Small intestine (tissue), 7 donors: ENCODE measurements around the gene NR2F2. TPM values are rescaled to one million over a fixed set of nuclear protein-coding genes. Genes with fewer than 3 reads are reported as not detected.

Experiments
- DNase-seq, 2 donors: peaks; one replicate each; pipeline versions ENCODE4 v3.0.0 to v3.0.0-alpha.2; 2013
- FAIRE-seq: peaks from 2 replicates; lab custom pipeline; 2012; peaks lifted over from hg19 to GRCh38; lab: Jason Lieb, UNC
- H3K27ac ChIP-seq, 3 donors: one replicate each; pipeline ENCODE4 v1.5.1; 2013; ENCODE audit warnings: low read length in 2 of 3, mild to moderate bottlenecking in 2 of 3, control low read depth in 1 of 3, inconsistent platforms in 1 of 3, low read depth in 1 of 3, moderate library complexity in 1 of 3
- H3K27me3 ChIP-seq, 3 donors: one replicate each; pipeline ENCODE4 v1.6.1; 2013; ENCODE audit warnings: low read length in 3 of 3, inconsistent platforms in 1 of 3; ENCODE audit not compliant: control insufficient read depth in 3 of 3, insufficient read depth in 3 of 3
- H3K36me3 ChIP-seq, 3 donors: one replicate each; pipeline ENCODE4 v1.6.1; 2013; ENCODE audit warnings: low read length in 3 of 3, inconsistent platforms in 1 of 3, low read depth in 1 of 3, mild to moderate bottlenecking in 1 of 3, moderate library complexity in 1 of 3; ENCODE audit not compliant: control insufficient read depth in 3 of 3, insufficient read depth in 2 of 3
- H3K4me1 ChIP-seq, 3 donors: one replicate each; pipeline ENCODE4 v1.6.1; 2013; ENCODE audit warnings: low read length in 2 of 3, inconsistent platforms in 1 of 3, low read depth in 1 of 3, mild to moderate bottlenecking in 1 of 3, moderate library complexity in 1 of 3; ENCODE audit not compliant: control insufficient read depth in 3 of 3, insufficient read depth in 2 of 3
- H3K4me3 ChIP-seq, 3 donors: one replicate each; pipeline ENCODE4 v1.5.1; 2013; ENCODE audit warnings: low read length in 3 of 3, control low read depth in 1 of 3, inconsistent platforms in 1 of 3, low read depth in 1 of 3, mild to moderate bottlenecking in 1 of 3, moderate library complexity in 1 of 3
- H3K9me3 ChIP-seq, 2 donors: one replicate each; pipeline ENCODE4 v1.6.1; 2013; ENCODE audit warnings: low read depth in 1 of 2, low read length in 1 of 2; ENCODE audit not compliant: control insufficient read depth in 2 of 2, insufficient read depth in 1 of 2
- WGBS, 3 donors: extraction: QIAGEN DNeasy Blood & Tissue Kit; methylation state at CpG; one replicate each; pipeline ENCODE4 v1.1.7; 2013; 5-methylcytosine and 5-hydroxymethylcytosine counted together
- polyA plus RNA-seq, 4 donors: library from polyadenylated mRNA; stranded (reverse) in 3 of 4; unstranded in 1 of 4; fragments of 200-250 nt in 3 of 4; fragments of 120-200 nt in 1 of 4; gene quantifications; one replicate each; pipeline versions ENCODE4 v1.2.1 to v1.2.3, GENCODE V29; 2013
- donor health status: healthy with polysubstance abuse.
- donor health status: control.
- donor health status: control.
- donor health status: Bipolar disorder and iron deficiency.
- donor health status: healthy.

Gene NR2F2
- polyA plus RNA-seq, 4 donors = 3.6 to 34.1 (median 15.6) TPM

GRCh38 chr15:96309143-96309660, 21.3 kb upstream of the NR2F2 start:
- no peak for DNase-seq
- Histone ChIP-seq H3K4me1 (no peaks in the 10 kb centered on the region), H3K4me3 (no peak overlapping the region), H3K36me3 (no peaks in the 10 kb centered on the region), H3K27ac (no peak overlapping the region), H3K9me3 (no peaks in the 10 kb centered on the region), H3K27me3 (no peaks in the 10 kb centered on the region)
- WGBS, 3 donors = 56 to 75% (median 60%) methylated on average over 5 of the region's 5 CpGs
- no peak for FAIRE-seq

- FAIRE-seq = no peak
- H3K36me3 ChIP-seq = no peaks in the 10 kb centered on the region
- no peaks in the 10 kb centered on the region for H3K27me3 ChIP-seq
- no peak for DNase-seq
- no peaks in the 10 kb centered on the region for H3K9me3 ChIP-seq
- WGBS, 3 donors = 65 to 76% (median 73%) methylated on average over 5 of the region's 5 CpGs
- no peaks in the 10 kb centered on the region for H3K4me1 ChIP-seq
- no peak overlapping the region for H3K4me3 ChIP-seq
- no peak overlapping the region for H3K27ac ChIP-seq
Measured at GRCh38 chr15:96311256-96311955, 19.1 kb upstream of the NR2F2 start.

GRCh38 chr15:96311956-96312294, 18.6 kb upstream of the NR2F2 start:
- Histone ChIP-seq H3K9me3 (no peaks in the 10 kb centered on the region), H3K36me3 (no peaks in the 10 kb centered on the region), H3K4me3 (no peak overlapping the region), H3K27ac (no peak overlapping the region), H3K4me1 (no peaks in the 10 kb centered on the region), H3K27me3 (no peaks in the 10 kb centered on the region)
- DNase-seq = no peak
- no peak for FAIRE-seq
- WGBS, 3 donors = 84 to 93% (median 92%) methylated on average over 5 of the region's 5 CpGs

GRCh38 chr15:96312641-96313335, 17.7 kb upstream of the NR2F2 start:
- WGBS, 3 donors = 42 to 64% (median 49%) methylated on average over 4 of the region's 4 CpGs
- no peaks in the 10 kb centered on the region for H3K4me1 ChIP-seq
- H3K27ac ChIP-seq = no peak overlapping the region
- no peak for FAIRE-seq
- H3K27me3 ChIP-seq = peaks cover 0 to 6% (median 0%) of the 10 kb centered on the region in 3 donors
- H3K36me3 ChIP-seq = no peaks in the 10 kb centered on the region
- H3K4me3 ChIP-seq = no peak overlapping the region
- DNase-seq = no peak
- H3K9me3 ChIP-seq = no peaks in the 10 kb centered on the region

- H3K4me1 ChIP-seq = no peaks in the 10 kb centered on the region
- FAIRE-seq = no peak
- H3K36me3 ChIP-seq = no peaks in the 10 kb centered on the region
- H3K27me3 ChIP-seq = peaks cover 0 to 8% (median 0%) of the 10 kb centered on the region in 3 donors
- no peak overlapping the region for H3K27ac ChIP-seq
- H3K4me3 ChIP-seq = no peak overlapping the region
- no peak for DNase-seq
- no peaks in the 10 kb centered on the region for H3K9me3 ChIP-seq
Measured at GRCh38 chr15:96314518-96314917, 16.0 kb upstream of the NR2F2 start.

GRCh38 chr15:96314963-96315362, 15.5 kb upstream of the NR2F2 start:
- Histone ChIP-seq H3K27ac (no peak overlapping the region), H3K36me3 (no peaks in the 10 kb centered on the region), H3K9me3 (no peaks in the 10 kb centered on the region), H3K4me3 (no peak overlapping the region), H3K27me3 (peaks cover 0 to 12% (median 0%) of the 10 kb centered on the region in 3 donors), H3K4me1 (no peaks in the 10 kb centered on the region)
- no peak for DNase-seq
- 60 to 68% (median 62%) methylated on average over 1 of the region's 1 CpG for WGBS, 3 donors
- no peak for FAIRE-seq

GRCh38 chr15:96316953-96317629, 13.4 kb upstream of the NR2F2 start:
- Histone ChIP-seq H3K36me3 (no peaks in the 10 kb centered on the region), H3K4me1 (no peaks in the 10 kb centered on the region), H3K27ac (no peak overlapping the region), H3K4me3 (no peak overlapping the region), H3K9me3 (no peaks in the 10 kb centered on the region), H3K27me3 (peaks cover 2 to 31% (median 7%) of the 10 kb centered on the region in 3 donors)
- FAIRE-seq = no peak
- no peak for DNase-seq
- 17 to 35% (median 20%) methylated on average over 2 of the region's 2 CpGs for WGBS, 3 donors

GRCh38 chr15:96320107-96320506, 10.4 kb upstream of the NR2F2 start:
- H3K9me3 ChIP-seq = peaks cover 0 to 4% of the 10 kb centered on the region in 2 donors
- no peak overlapping the region for H3K27ac ChIP-seq
- 55 to 64% (median 61%) methylated on average over 2 of the region's 2 CpGs for WGBS, 3 donors
- no peak overlapping the region for H3K4me3 ChIP-seq
- H3K4me1 ChIP-seq = no peaks in the 10 kb centered on the region
- FAIRE-seq (no peak), DNase-seq (no peak)
- peaks cover 7 to 60% (median 14%) of the 10 kb centered on the region in 3 donors for H3K27me3 ChIP-seq
- no peaks in the 10 kb centered on the region for H3K36me3 ChIP-seq
